IgD-negative memory B cell (primary cell): ENCODE data around the gene GRAMD4. TPM values are rescaled to one million over a fixed set of nuclear protein-coding genes. Genes with fewer than 3 reads are reported as not detected.

Source experiments
- H3K27ac Mint-ChIP-seq, 3 donors: one replicate each; pipeline ENCODE4 v1.8.0; 2020 to 2022; ENCODE audit warnings: mild to moderate bottlenecking in 3 of 3, mixed read lengths in 3 of 3, moderate library complexity in 1 of 3
- H3K27me3 Mint-ChIP-seq: one replicate; pipeline ENCODE4 v1.8.0; 2021; ENCODE audit warnings: mixed read lengths
- H3K36me3 Mint-ChIP-seq: one replicate; pipeline ENCODE4 v1.8.0; 2020; ENCODE audit warnings: mild to moderate bottlenecking, mixed read lengths
- H3K4me1 Mint-ChIP-seq, 3 donors: one replicate each; pipeline ENCODE4 v1.8.0; 2020 to 2022; ENCODE audit warnings: mixed read lengths in 3 of 3, mild to moderate bottlenecking in 1 of 3
- H3K4me3 Mint-ChIP-seq, 4 donors: one replicate each; pipeline ENCODE4 v1.8.0; 2020 to 2022; ENCODE audit warnings: mild to moderate bottlenecking in 4 of 4, mixed read lengths in 4 of 4, moderate library complexity in 3 of 4
- H3K9me3 Mint-ChIP-seq, 3 donors: one replicate each; pipeline ENCODE4 v1.8.0; 2020 to 2021; ENCODE audit warnings: mixed read lengths in 3 of 3, mild to moderate bottlenecking in 1 of 3
- polyA plus RNA-seq: library from polyadenylated mRNA; unstranded; fragments of 300-500 nt; fragmentation: Illumina TruSeq; gene quantifications from one replicate; pipeline ENCODE4 v1.2.3, GENCODE V29; 2021

The GRAMD4 gene, protein sequence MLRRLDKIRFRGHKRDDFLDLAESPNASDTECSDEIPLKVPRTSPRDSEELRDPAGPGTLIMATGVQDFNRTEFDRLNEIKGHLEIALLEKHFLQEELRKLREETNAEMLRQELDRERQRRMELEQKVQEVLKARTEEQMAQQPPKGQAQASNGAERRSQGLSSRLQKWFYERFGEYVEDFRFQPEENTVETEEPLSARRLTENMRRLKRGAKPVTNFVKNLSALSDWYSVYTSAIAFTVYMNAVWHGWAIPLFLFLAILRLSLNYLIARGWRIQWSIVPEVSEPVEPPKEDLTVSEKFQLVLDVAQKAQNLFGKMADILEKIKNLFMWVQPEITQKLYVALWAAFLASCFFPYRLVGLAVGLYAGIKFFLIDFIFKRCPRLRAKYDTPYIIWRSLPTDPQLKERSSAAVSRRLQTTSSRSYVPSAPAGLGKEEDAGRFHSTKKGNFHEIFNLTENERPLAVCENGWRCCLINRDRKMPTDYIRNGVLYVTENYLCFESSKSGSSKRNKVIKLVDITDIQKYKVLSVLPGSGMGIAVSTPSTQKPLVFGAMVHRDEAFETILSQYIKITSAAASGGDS
- 18.4 TPM for polyA plus RNA-seq

DNA sequence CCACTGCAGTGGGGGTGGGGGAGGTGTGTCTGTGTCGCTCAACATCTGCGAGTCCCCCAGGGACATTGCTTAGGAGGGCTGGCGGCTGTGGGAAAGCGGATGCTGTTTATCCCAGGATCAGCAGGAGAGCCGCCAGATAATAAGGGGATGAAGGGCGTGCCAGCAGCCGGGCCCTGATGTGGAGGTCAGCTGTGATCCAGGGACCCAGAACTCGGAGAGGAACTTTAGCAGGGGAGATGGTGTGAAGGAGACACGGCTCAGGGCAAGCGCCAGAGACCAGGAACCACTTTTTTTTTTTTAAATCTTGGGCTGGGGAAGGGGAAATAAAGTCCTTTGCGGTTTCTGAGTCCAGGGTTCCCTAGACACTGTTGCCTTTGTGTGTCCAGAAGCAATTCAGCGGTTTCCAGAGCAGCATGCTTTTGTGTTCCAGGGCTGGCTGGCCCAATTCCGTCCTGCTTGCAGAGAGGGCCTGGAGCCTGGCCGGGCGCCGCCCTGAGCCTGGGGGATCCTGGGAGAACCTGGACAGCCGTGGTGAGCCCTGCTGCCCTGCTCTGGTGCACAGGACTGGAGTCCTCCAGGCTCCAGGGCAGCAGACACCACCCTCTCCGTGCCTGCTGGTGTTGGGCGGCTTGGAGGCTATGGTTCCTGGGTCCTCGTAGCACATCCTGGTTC lies at the start of gene GRAMD4:
Gene GRAMD4, plus strand, starts transcription at position 557 of the 672 bp plus-strand sequence. CDS start 6,414 bp downstream, outside the sequence.
- no peaks in the 10 kb centered on the region for H3K9me3 Mint-ChIP-seq
- H3K27ac Mint-ChIP-seq: peak within 1 kb of the TSS in 2 of 3 donors; percentile 3 to 76
- H3K27me3 Mint-ChIP-seq: no peaks in the 10 kb centered on the region
- peaks cover 12 to 18% (median 15%) of the 10 kb centered on the region in 3 donors for H3K4me1 Mint-ChIP-seq
- peaks cover 1% of the 10 kb centered on the region for H3K36me3 Mint-ChIP-seq
- H3K4me3 Mint-ChIP-seq: peak within 1 kb of the TSS in 2 of 4 donors; percentile 12 to 66

DNA sequence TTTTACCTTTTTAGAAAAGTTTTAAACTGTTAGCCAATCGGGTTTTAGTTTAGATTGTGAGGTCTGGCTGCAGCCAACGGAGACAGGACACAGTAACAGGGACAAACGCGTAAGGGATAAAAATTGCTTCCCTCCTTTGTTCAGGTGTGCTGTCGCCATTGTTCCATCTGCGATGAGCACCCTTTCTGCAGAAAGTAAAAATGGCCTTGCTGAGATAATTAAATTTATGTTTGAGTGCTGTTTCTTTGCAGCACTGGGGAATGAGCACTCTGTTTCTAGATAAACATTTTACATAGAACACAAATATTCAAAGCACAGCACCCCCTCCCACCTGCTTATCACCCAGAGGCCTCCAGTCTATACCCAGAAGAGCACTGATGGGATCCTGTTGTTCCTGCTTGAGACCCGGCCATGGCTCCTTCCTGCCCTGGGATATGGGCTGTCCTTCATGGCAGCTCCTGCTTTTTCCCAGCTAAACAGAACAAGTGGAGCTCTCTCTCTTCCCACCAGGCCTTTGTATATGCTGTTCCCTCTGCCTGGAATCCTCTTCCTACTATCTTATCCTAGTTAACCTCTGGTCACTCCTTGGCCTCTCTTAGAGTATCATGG lies 48.4 kb upstream of the GRAMD4 start:
- Mint-ChIP-seq H3K9me3 (peaks cover 0 to 12% (median 3%) of the 10 kb centered on the region in 3 donors), H3K27me3 (no peaks in the 10 kb centered on the region), H3K36me3 (no peaks in the 10 kb centered on the region), H3K4me1 (peaks cover 0 to 10% (median 8%) of the 10 kb centered on the region in 3 donors), H3K27ac (no peak overlapping the region), H3K4me3 (peak overlapping the region in 1 of 4 donors; percentile 29)

DNA sequence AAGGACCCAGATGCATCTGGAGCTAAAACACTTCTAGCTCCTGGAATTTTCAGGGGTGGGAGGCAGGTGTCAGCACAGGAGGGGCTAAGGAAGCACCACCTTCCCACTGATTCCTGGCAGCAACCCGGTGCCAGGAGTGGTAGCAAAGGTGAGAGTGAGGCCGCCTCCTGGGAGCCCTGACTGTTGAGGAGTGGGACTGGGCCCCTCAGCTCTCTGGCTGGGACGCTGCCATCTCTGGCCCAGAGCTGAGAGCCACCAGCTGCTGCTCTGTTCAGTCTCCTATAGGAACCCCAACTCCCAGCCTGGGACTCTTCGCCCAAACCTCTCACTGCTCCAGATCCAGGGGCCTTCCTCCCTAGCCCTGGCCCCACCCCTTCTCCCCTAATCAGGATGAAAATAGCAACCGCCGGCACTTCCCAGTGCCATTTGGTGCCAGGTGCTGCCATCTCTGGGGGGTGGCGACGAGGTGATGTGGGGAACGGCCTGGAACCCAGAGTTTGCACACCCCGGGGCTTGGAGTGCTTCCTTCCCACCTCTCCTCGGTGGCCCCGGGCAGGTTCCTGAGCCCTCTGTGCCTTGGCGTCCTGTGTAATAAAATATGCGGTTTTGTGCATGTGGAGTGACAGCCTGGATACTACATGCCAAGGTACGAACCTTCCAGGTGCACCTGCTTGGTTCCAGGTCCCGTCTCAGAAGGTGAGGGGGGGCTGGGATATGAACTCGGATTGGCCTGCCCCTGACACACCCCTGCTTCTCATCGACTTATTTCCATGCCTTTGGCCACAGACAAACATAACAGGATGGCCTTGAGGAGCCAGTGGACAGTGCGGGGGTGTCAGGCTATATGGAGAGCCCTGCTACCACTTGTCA lies 47.0 kb upstream of the GRAMD4 start:
- H3K4me3 Mint-ChIP-seq: peak overlapping the region in 1 of 4 donors; percentile 61
- H3K27ac Mint-ChIP-seq: no peak overlapping the region
- peaks cover 0 to 13% (median 10%) of the 10 kb centered on the region in 3 donors for H3K4me1 Mint-ChIP-seq
- peaks cover 0 to 12% (median 3%) of the 10 kb centered on the region in 3 donors for H3K9me3 Mint-ChIP-seq
- H3K27me3 Mint-ChIP-seq: no peaks in the 10 kb centered on the region
- no peaks in the 10 kb centered on the region for H3K36me3 Mint-ChIP-seq

DNA sequence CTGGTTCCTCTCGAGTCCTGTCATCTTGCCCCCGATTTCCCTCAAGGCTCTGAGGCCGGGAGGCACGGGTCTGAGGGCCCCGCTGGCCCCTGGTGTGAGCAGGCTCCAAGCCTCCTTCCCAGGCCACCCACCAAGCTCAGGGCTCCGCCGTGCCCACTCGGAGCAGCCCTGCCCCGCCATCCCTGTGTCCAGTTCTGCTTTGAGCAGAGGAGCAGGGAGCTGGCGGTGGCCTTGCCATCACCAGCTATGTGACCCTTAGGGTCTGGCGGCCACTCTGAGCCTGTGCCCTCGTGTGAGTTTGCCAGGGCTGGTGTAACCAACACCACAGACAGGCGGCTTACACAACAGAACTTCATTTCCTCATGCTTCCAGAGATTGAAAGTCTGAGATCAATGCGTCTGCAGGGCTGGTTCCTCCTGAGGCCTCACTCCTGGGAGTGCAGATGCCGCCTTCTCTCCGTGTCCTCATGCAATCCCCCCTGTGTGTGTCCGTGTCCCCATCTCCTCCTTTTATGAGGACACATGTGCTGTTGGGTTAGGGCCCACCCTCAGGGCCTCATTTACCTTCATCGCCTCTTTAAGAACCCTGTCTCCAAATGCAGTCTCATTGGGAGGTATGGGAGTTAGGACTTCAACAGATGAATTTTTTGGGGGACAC lies 46.3 kb upstream of the GRAMD4 start:
- H3K4me1 Mint-ChIP-seq: peaks cover 3 to 20% (median 9%) of the 10 kb centered on the region in 3 donors
- H3K4me3 Mint-ChIP-seq: peak overlapping the region in 3 of 4 donors; percentile 25 to 61 (median 55)
- H3K27me3 Mint-ChIP-seq: no peaks in the 10 kb centered on the region
- peak overlapping the region in 1 of 3 donors; percentile 44 for H3K27ac Mint-ChIP-seq
- peaks cover 0 to 12% (median 3%) of the 10 kb centered on the region in 3 donors for H3K9me3 Mint-ChIP-seq
- H3K36me3 Mint-ChIP-seq: no peaks in the 10 kb centered on the region

DNA sequence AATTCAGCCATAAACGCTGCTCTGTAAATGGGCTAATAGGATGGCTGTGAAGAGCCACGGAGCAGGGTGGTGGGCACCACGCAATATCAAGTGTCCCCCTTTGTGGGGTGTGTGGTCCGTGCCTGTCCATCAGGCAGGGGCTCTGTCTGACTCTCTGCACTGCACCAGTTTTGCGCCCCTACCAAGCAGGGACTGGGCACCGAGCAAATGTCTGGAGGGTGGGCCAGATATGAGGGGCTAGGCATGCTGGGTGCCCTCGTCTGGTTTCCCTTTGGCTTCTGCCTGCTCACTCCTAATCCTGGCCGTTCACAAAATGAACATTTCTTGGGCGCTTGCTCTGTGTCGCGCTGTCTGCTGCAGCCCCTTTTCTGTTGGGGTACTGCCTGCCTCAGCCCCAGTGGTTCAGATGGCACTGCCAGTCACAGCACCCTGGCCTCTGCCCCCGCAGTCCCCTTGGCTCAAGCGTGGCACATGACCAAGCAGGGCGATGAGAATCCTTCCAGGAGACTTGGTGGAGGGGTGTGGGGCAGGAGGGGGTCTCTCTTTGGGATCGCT lies 45.7 kb upstream of the GRAMD4 start:
- H3K4me3 Mint-ChIP-seq: peak overlapping the region in 3 of 4 donors; percentile 25 to 61 (median 55)
- H3K9me3 Mint-ChIP-seq: peaks cover 0 to 12% (median 3%) of the 10 kb centered on the region in 3 donors
- H3K27ac Mint-ChIP-seq: peak overlapping the region in 2 of 3 donors; percentile 44 to 95
- no peaks in the 10 kb centered on the region for H3K27me3 Mint-ChIP-seq
- H3K4me1 Mint-ChIP-seq: peaks cover 7 to 26% (median 10%) of the 10 kb centered on the region in 3 donors
- no peaks in the 10 kb centered on the region for H3K36me3 Mint-ChIP-seq

DNA sequence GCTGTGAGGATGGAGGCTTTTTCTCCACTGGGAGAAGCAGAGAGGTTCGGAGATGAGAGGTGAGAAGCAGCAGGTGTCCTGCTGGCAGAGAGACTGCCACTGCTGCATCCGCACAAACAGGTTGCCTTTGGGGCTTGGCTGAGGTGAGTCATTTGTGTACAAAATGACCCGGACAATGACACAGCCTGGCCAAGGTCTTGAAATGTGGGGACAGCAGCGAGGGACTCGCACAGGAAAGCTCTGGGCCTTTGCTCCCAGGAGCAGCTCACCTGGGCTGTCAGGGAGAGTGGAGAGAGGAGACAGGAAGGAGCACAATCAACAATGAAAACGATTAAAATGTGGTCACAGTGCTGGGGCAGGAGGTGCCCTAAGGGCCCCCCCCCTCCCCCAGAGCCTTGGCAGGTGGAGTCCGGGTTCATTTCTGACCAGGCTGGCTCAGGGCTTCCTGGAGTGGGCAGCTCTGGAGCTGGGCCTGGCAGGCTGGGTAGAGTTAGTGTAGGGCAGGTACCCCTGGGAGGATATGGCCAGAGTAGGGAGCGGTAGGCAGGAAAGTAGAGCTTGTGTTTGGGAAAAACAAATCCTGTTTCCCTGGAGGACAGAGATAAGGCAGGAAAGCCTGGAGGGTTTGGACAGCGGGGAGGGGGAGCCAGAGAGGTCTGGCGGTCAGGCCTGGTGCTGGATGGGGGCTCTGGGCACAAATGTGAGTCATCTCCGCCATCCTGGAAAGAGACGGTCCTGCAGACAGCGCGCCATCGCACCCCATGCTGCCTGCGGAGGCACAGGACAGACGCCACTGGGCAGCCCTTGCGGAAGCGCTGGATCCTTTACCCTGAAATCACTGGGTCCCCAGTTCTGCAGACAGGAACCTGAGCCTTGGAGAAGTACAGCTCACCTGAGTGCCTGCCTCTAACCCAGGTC lies 44.9 kb upstream of the GRAMD4 start:
- Mint-ChIP-seq H3K27me3 (no peaks in the 10 kb centered on the region), H3K4me1 (peaks cover 13 to 34% (median 14%) of the 10 kb centered on the region in 3 donors), H3K4me3 (peak overlapping the region; percentile 60 to 93 (median 76)), H3K27ac (peak overlapping the region; percentile 33 to 95 (median 92)), H3K36me3 (no peaks in the 10 kb centered on the region), H3K9me3 (peaks cover 0 to 12% (median 3%) of the 10 kb centered on the region in 3 donors)

DNA sequence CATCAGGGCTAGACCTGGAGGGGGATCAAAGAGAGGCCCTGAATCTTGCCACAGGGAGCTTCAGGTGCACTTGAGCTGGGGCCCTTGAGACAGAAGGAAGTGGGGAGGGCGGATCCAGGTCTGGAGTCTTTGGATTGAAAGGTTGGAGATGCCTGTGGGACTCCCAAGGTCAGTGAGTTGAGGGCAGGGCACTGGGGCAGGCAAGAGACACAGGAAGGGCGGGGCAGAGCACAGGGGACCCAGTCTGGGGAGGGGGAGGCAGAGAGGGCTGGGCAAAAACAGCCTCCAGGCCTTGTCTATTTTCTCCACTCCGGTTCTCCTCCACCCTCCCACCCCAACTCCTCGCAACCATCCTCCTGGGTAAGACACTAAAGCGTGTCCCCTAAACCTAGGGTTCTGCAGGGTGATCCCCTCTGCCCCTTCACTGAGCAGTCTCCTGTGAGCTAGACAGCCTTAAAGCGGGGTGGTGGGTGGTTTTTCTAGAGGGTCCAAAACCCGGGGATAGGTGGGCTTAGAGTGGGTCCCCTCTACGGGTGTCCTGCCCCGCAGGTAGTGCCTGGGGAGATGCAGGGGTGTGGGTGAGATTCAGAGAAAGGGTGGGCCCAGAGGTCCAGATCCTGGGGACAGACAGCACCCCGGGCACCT lies 44.2 kb upstream of the GRAMD4 start:
- no peaks in the 10 kb centered on the region for H3K36me3 Mint-ChIP-seq
- H3K4me1 Mint-ChIP-seq: peaks cover 19 to 39% (median 20%) of the 10 kb centered on the region in 3 donors
- no peaks in the 10 kb centered on the region for H3K27me3 Mint-ChIP-seq
- H3K27ac Mint-ChIP-seq: peak overlapping the region; percentile 57 to 92 (median 73)
- H3K4me3 Mint-ChIP-seq: peak overlapping the region; percentile 61 to 93 (median 84)
- H3K9me3 Mint-ChIP-seq: peaks cover 0 to 12% (median 3%) of the 10 kb centered on the region in 3 donors

DNA sequence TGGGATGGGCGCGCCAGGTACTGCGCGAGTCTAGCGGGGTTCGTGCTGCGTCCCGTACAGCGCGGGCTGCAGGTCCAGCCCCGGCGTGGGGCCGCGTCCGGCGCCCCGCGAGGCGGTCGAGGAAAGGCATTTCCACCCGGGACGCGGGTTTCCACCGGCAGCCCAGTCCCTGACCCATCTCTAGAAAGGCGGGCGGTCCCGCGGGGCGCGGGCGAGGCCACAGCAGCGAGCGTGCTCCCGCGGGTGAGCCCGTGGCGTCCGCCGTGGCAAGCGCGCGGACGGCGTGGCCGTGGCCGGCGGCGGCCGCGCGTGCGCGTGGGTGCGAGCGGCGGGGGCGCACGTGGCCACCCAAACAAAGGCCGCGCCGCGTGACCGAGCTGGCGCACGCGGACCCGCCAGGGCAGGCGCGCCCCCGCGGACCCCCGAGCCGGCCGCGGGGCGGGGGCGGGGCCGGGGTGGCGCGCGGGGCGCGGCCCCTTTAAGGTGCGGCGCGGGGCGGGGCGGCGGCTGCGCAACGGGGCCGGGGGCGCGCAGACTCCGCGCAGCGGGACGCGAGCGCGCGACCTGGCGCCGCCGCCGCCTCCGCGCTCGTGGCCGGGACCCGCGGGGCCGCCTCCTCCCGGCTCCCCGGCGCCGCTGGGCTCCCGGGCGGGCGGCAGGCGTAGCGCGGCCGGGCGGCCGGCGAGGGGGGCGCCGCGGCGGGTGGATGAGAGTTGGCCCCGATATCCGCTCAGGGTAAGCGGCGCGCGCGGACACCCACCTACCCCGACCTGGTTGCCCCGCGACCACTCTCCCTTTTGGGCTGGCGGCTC lies 43.4 kb upstream of the GRAMD4 start:
- H3K4me3 Mint-ChIP-seq: peak overlapping the region; percentile 61 to 93 (median 84)
- no peaks in the 10 kb centered on the region for H3K27me3 Mint-ChIP-seq
- peaks cover 0 to 5% (median 0%) of the 10 kb centered on the region in 3 donors for H3K9me3 Mint-ChIP-seq
- H3K4me1 Mint-ChIP-seq: peaks cover 26 to 47% (median 28%) of the 10 kb centered on the region in 3 donors
- no peaks in the 10 kb centered on the region for H3K36me3 Mint-ChIP-seq
- H3K27ac Mint-ChIP-seq: peak overlapping the region in 2 of 3 donors; percentile 57 to 92

DNA sequence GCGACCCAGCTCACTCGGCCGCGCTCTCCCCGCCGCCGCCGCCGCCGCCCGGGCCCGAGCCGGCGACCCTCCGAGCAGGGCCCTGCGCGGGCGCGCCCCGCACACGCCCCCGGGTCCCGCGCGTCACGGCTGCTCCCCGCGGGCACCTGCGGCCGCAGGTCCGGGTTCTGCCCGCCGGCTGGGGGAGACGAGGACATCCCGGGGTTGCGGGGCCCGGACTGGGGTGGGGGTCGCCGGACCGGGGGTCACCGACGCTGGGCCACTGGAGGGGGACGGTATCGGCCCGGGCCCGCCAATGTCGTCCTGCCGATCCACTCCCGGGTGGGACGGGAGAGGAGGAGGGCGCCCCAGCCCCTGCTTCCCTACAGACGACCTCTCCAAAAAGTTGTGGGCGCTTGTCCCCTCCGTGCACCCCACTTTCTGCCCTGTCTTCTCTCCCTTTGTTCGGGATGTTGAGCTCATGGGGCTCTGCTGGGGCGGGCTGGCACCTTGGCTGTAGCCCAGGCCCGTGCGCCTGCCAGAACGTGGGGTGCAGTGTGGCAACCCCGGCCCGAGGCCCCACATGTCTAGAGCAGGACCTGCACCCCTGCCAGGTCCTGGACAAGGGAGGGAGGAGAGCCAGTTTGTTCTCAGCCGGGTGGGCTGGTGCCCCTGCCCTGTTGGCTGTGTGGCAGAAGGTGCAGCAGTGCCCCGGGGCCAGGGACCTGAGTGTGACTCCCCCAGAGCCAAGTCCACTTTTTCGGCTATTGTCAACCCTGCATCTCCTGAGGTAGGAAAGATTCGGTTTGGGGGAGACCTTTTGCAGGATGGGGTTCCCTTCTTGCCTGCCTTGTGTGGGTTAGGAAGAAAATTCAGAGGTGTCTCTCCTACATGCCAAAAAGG lies 42.6 kb upstream of the GRAMD4 start:
- Mint-ChIP-seq H3K36me3 (no peaks in the 10 kb centered on the region), H3K27ac (peak overlapping the region; percentile 71 to 94 (median 73)), H3K27me3 (no peaks in the 10 kb centered on the region), H3K4me3 (peak overlapping the region; percentile 88 to 97 (median 93)), H3K4me1 (peaks cover 30 to 53% (median 34%) of the 10 kb centered on the region in 3 donors), H3K9me3 (no peaks in the 10 kb centered on the region)

DNA sequence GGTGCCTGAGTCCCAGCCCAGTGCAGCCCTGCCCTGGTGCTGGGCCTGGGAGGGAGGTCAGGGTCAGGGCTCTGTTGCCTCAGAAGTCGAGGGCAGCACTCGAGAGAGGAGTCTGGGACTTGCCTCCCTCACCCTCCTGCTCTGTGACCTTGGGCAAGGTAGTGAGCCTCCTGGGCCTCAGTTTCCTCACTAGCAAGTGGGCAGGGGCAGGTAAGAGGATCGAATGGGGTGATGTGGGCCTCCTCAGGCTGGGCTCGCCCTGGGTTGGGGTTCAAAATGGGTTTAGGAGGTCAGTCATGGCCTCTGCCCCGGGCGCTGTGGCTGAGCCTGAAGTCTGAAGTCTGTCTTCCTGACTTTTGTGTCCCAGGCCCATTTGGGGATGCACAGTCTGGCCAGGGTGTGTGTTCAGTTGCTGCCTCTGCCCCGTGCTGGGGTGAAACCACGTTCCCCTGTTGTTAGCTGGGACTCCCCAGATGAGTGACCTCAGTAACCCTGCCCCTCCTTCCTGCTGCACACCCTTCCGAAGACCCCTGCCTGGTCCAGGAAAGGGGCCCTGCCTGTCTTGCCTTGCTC lies 41.8 kb upstream of the GRAMD4 start:
- Mint-ChIP-seq H3K27me3 (no peaks in the 10 kb centered on the region), H3K4me3 (peak overlapping the region; percentile 88 to 97 (median 93)), H3K4me1 (peaks cover 35 to 58% (median 38%) of the 10 kb centered on the region in 3 donors), H3K27ac (peak overlapping the region in 2 of 3 donors; percentile 73 to 94), H3K9me3 (no peaks in the 10 kb centered on the region), H3K36me3 (no peaks in the 10 kb centered on the region)
